WI38 (cell line): ENCODE data around the gene ZDHHC7.

Source experiments
- H3K4me3 ChIP-seq: 2 replicates; pipeline ENCODE4 v1.5.1; 2011; ENCODE audit warnings: low read depth, mild to moderate bottlenecking, control low read depth, low read length
- TF ChIP-seq, protein P1 (sequence below): IDR thresholded peaks from 2 replicates; pipeline ENCODE4 v1.5.1; 2012; ENCODE audit warnings: low read depth, mild to moderate bottlenecking, control low read depth, low read length

ZDHHC7 gene

DNA sequence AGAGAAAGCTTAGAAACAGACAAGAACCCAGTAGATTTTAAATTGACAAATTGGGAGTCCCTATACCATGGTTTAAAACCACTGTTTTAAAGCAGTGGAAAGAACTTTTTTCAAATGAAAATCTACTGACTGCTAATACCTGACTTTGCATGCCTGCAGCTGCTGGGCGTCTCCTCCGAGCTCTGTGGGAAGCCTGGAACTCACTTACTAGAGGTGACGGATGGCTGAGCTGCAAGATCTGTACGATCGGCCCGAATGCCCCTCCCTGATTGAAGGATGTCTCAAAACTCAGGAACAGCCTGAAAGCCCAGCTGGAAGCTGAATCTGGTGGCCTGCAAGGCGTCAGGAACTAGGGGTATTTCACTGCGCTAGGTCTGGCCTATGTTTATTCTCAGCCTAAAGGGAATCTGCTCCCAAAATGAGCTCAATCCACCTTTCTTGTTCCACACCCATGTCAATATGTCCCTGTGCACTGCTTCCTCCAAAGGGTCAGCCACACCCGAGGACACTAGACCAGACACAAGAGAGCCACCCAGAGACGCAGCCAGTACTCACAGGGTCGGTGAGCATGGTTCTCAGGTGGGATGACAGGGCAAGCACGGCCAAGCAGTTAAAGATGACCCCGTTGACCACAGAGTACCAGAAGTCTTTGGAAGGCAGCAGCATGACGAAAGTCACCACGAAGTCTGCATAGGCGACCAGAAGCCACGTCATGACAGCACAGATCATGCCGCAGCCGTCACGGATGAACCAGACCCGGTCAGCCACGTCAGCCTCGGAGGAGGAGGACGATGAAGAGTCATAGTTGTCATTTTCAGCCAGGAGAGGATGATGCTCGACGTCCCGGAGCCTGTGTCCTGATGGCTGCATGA is 21.4 kb downstream of the ZDHHC7 start:
- TF ChIP-seq, protein P1, sequence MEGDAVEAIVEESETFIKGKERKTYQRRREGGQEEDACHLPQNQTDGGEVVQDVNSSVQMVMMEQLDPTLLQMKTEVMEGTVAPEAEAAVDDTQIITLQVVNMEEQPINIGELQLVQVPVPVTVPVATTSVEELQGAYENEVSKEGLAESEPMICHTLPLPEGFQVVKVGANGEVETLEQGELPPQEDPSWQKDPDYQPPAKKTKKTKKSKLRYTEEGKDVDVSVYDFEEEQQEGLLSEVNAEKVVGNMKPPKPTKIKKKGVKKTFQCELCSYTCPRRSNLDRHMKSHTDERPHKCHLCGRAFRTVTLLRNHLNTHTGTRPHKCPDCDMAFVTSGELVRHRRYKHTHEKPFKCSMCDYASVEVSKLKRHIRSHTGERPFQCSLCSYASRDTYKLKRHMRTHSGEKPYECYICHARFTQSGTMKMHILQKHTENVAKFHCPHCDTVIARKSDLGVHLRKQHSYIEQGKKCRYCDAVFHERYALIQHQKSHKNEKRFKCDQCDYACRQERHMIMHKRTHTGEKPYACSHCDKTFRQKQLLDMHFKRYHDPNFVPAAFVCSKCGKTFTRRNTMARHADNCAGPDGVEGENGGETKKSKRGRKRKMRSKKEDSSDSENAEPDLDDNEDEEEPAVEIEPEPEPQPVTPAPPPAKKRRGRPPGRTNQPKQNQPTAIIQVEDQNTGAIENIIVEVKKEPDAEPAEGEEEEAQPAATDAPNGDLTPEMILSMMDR, result no peak
- no peak overlapping the region for H3K4me3 ChIP-seq

GRCh38 chr16:84988328-84989080 is 22.8 kb downstream of the ZDHHC7 start:
- TF ChIP-seq, protein P1, result no peak

GRCh38 chr16:84986879-84987278 is 24.5 kb downstream of the ZDHHC7 start:
- TF ChIP-seq, protein P1, result no peak
- no peak overlapping the region for H3K4me3 ChIP-seq

More at GRCh38 chr16:84988328-84989080, 22.8 kb downstream of the ZDHHC7 start:
- no peak overlapping the region for H3K4me3 ChIP-seq

- TF ChIP-seq, protein P1, result no peak
- no peak overlapping the region for H3K4me3 ChIP-seq
Measured at GRCh38 chr16:84986102-84986501, 25.2 kb downstream of the ZDHHC7 start.

- H3K4me3 ChIP-seq, result no peak overlapping the region
Measured at GRCh38 chr16:84985079-84986065, 26.0 kb downstream of the ZDHHC7 start.

DNA sequence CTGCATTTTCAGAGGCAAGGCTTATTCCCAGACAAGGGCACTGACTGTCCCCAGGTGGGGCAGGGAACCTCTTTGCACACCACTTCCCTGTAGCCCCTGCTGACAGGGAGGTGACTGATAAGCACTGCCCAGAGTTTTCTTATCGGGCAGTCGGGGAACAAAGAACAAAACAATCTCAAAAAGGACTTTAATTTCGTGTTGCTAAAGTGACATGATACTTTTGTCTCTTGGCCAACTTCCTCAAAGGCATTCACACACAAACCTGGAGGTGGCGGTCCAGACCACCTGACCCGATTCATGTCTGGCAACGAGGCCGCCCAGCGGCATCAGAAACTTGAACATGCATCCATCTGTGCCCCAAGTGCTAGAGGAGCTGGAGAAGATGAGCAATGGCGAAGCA is 28.9 kb downstream of the ZDHHC7 start:
- H3K4me3 ChIP-seq, result no peak overlapping the region
- TF ChIP-seq, protein P1, result no peak

More at GRCh38 chr16:84985079-84986065, 26.0 kb downstream of the ZDHHC7 start:
- TF ChIP-seq, protein P1, result no peak
